Islet of Langerhans (tissue), 1 donor: Measurements from ENCODE around the gene SLC26A4.

ENCODE experiments used
- FAIRE-seq: peaks from one replicate; lab custom pipeline; 2011; peaks lifted over from hg19 to GRCh38; lab: Jason Lieb, UNC

Gene SLC26A4

GRCh38 chr7:107754642-107755041, 94.0 kb downstream of the SLC26A4 start:
- peak; percentile 38 for FAIRE-seq

- FAIRE-seq: no peak
Measured at GRCh38 chr7:107758667-107759066, 98.0 kb downstream of the SLC26A4 start.

GRCh38 chr7:107767391-107767790, 106.8 kb downstream of the SLC26A4 start:
- no peak for FAIRE-seq
